Astrocyte (in vitro differentiated cells and primary cell): Measurements from ENCODE around the gene TMED4. TPM values are rescaled to one million over a fixed set of nuclear protein-coding genes. Genes with fewer than 3 reads are reported as not detected.
A peak's percentile ranks its signal among the peaks of the same experiment; 100 is the strongest.

Source experiments
- DNase-seq: peaks from one replicate; pipeline ENCODE4 v3.0.0-alpha.2; 2010; ENCODE audit warnings: low read depth
- FAIRE-seq: peaks from 2 replicates; lab custom pipeline; 2011; peaks lifted over from hg19 to GRCh38; lab: Jason Lieb, UNC
- H2AFZ ChIP-seq: 2 replicates; pipeline ENCODE4 v1.6.0; 2012; ENCODE audit warnings: low read depth, low read length, inconsistent platforms
- H3K27ac ChIP-seq: 2 replicates; pipeline ENCODE4 v1.5.1; 2011; ENCODE audit warnings: low read depth, low read length, inconsistent platforms
- H3K27me3 ChIP-seq: 2 replicates; pipeline ENCODE4 v1.6.0; 2011; ENCODE audit warnings: low read length, inconsistent platforms; ENCODE audit not compliant: insufficient read depth
- H3K36me3 ChIP-seq: 2 replicates; pipeline ENCODE4 v1.5.1; 2011; ENCODE audit warnings: low read length, inconsistent platforms; ENCODE audit not compliant: insufficient read depth
- H3K4me1 ChIP-seq: 2 replicates; pipeline ENCODE4 v1.5.1; 2011; ENCODE audit warnings: low read length, inconsistent platforms; ENCODE audit not compliant: insufficient read depth
- H3K4me2 ChIP-seq: 2 replicates; pipeline ENCODE4 v1.6.0; 2012; ENCODE audit warnings: low read length, inconsistent platforms
- H3K4me3 ChIP-seq: 2 replicates; pipeline ENCODE4 v1.5.1; 2011; ENCODE audit warnings: low read depth, mild to moderate bottlenecking, low read length, inconsistent platforms; ENCODE audit not compliant: insufficient read depth
- H3K79me2 ChIP-seq: 2 replicates; pipeline ENCODE4 v1.6.0; 2012; ENCODE audit warnings: mild to moderate bottlenecking, low read length, inconsistent platforms; ENCODE audit not compliant: insufficient read depth
- H3K9ac ChIP-seq: 2 replicates; pipeline ENCODE4 v1.6.0; 2012; ENCODE audit warnings: mild to moderate bottlenecking, low read length, inconsistent platforms
- H3K9me3 ChIP-seq: 2 replicates; pipeline ENCODE4 v1.5.1; 2012; ENCODE audit warnings: low read depth, mild to moderate bottlenecking, low read length, inconsistent platforms; ENCODE audit not compliant: insufficient read depth
- H4K20me1 ChIP-seq: 2 replicates; pipeline ENCODE4 v1.6.0; 2012; ENCODE audit warnings: low read length, inconsistent platforms; ENCODE audit not compliant: insufficient read depth
- H3K27ac Mint-ChIP-seq: one replicate; pipeline ENCODE4 v1.8.0; 2021; ENCODE audit warnings: mild to moderate bottlenecking, mixed read lengths; ENCODE audit not compliant: unreplicated experiment
- H3K27me3 Mint-ChIP-seq: one replicate; pipeline ENCODE4 v1.8.0; 2021; ENCODE audit warnings: low read depth, mixed read lengths; ENCODE audit not compliant: unreplicated experiment
- H3K36me3 Mint-ChIP-seq: one replicate; pipeline ENCODE4 v1.8.0; 2021; ENCODE audit warnings: low read depth, mixed read lengths; ENCODE audit not compliant: unreplicated experiment
- H3K4me1 Mint-ChIP-seq: one replicate; pipeline ENCODE4 v1.8.0; 2021; ENCODE audit warnings: low read depth, mixed read lengths; ENCODE audit not compliant: unreplicated experiment
- H3K4me3 Mint-ChIP-seq: one replicate; pipeline ENCODE4 v1.8.0; 2021; ENCODE audit warnings: mild to moderate bottlenecking, moderate library complexity, mixed read lengths; ENCODE audit not compliant: unreplicated experiment
- H3K9me3 Mint-ChIP-seq: one replicate; pipeline ENCODE4 v1.8.0; 2021; ENCODE audit warnings: mild to moderate bottlenecking, mixed read lengths; ENCODE audit not compliant: unreplicated experiment
- EZH2 ChIP-seq: IDR thresholded peaks from 2 replicates; pipeline ENCODE4 v1.6.1; 2012; ENCODE audit warnings: mild to moderate bottlenecking, low read length, inconsistent platforms; ENCODE audit not compliant: insufficient read depth
- total RNA-seq: library from RNA; stranded (reverse); gene quantifications from 2 replicates; pipeline ENCODE4 v1.2.1, GENCODE V29; 2021
- TF ChIP-seq, protein P1 (sequence below): IDR thresholded peaks from 2 replicates; pipeline ENCODE4 v1.5.1; 2011; ENCODE audit warnings: low read depth, mild to moderate bottlenecking, inconsistent platforms, low read length, moderate library complexity; ENCODE audit not compliant: insufficient read depth

TMED4 gene
- total RNA-seq, 1 donor from 2014 or later = 69.2 TPM

DNA sequence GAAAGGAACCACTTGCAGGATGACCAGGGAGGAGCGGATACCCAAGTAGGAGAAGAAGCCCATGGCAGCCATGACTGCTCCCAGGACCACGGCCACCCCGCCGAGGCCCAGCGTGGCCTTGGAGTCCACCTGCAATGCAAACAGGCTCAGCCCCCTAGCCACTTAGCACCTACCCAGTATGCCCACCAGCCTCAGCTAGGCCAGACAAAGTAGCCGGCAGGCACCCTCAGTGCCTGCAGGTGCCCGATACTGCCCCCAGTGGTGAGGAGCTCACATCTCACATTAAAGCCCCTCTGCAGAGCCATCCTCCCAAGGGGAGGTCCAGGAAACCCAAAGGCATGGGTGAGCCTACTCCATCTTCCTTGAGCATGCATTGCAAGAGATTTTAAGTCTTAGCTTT is 47.5 kb downstream of the TMED4 start:
- FAIRE-seq (no peak), DNase-seq (no peak)
- Histone ChIP-seq H3K9ac (no peak overlapping the region), H3K4me3 (no peak overlapping the region), H4K20me1 (no peaks in the 10 kb centered on the region), H3K36me3 (no peaks in the 10 kb centered on the region), H3K4me1 (no peaks in the 10 kb centered on the region), H2AFZ (no peak overlapping the region), H3K79me2 (no peaks in the 10 kb centered on the region), H3K4me2 (no peak overlapping the region), H3K27ac (no peak overlapping the region), H3K9me3 (no peaks in the 10 kb centered on the region), H3K27me3 (no peaks in the 10 kb centered on the region)
- Mint-ChIP-seq H3K4me1 (no peaks in the 10 kb centered on the region), H3K36me3 (peaks cover 3% of the 10 kb centered on the region), H3K27ac (no peak overlapping the region), H3K9me3 (peaks cover 8% of the 10 kb centered on the region), H3K27me3 (peaks cover 11% of the 10 kb centered on the region), H3K4me3 (no peak overlapping the region)
- TF ChIP-seq, protein P1, sequence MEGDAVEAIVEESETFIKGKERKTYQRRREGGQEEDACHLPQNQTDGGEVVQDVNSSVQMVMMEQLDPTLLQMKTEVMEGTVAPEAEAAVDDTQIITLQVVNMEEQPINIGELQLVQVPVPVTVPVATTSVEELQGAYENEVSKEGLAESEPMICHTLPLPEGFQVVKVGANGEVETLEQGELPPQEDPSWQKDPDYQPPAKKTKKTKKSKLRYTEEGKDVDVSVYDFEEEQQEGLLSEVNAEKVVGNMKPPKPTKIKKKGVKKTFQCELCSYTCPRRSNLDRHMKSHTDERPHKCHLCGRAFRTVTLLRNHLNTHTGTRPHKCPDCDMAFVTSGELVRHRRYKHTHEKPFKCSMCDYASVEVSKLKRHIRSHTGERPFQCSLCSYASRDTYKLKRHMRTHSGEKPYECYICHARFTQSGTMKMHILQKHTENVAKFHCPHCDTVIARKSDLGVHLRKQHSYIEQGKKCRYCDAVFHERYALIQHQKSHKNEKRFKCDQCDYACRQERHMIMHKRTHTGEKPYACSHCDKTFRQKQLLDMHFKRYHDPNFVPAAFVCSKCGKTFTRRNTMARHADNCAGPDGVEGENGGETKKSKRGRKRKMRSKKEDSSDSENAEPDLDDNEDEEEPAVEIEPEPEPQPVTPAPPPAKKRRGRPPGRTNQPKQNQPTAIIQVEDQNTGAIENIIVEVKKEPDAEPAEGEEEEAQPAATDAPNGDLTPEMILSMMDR = peak; percentile 52
- no peak for TF ChIP-seq EZH2

DNA sequence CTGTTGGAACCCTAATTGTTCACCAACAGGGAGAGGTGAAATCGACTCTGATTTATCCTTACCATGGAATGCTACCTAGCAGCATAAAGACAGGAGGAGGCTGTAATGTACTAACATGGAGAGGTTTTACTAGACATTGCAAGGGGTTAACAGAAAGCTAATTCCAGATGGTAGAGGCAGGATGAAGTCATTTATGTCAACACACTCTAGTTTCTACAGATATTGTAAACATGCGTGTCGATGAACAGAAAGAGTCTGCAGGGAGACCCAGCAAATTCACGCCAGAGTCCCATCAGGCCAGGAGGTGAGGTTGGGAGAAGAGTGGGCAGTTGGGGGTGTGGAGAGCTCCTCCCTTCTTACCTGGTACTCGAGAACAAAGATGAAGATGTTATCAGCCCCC is 47.9 kb downstream of the TMED4 start:
- Histone ChIP-seq H3K4me3 (no peak overlapping the region), H4K20me1 (no peaks in the 10 kb centered on the region), H3K4me1 (no peaks in the 10 kb centered on the region), H3K79me2 (no peaks in the 10 kb centered on the region), H3K4me2 (no peak overlapping the region), H3K9me3 (no peaks in the 10 kb centered on the region), H2AFZ (no peak overlapping the region), H3K36me3 (no peaks in the 10 kb centered on the region), H3K9ac (no peak overlapping the region), H3K27me3 (no peaks in the 10 kb centered on the region), H3K27ac (no peak overlapping the region)
- no peak overlapping the region for H3K4me3 Mint-ChIP-seq
- DNase-seq = no peak
- no peaks in the 10 kb centered on the region for H3K4me1 Mint-ChIP-seq
- no peak for TF ChIP-seq EZH2
- TF ChIP-seq, protein P1 = no peak
- peaks cover 3% of the 10 kb centered on the region for H3K36me3 Mint-ChIP-seq
- H3K9me3 Mint-ChIP-seq = peaks cover 8% of the 10 kb centered on the region
- FAIRE-seq = no peak
- H3K27me3 Mint-ChIP-seq = peaks cover 11% of the 10 kb centered on the region
- H3K27ac Mint-ChIP-seq = no peak overlapping the region

DNA sequence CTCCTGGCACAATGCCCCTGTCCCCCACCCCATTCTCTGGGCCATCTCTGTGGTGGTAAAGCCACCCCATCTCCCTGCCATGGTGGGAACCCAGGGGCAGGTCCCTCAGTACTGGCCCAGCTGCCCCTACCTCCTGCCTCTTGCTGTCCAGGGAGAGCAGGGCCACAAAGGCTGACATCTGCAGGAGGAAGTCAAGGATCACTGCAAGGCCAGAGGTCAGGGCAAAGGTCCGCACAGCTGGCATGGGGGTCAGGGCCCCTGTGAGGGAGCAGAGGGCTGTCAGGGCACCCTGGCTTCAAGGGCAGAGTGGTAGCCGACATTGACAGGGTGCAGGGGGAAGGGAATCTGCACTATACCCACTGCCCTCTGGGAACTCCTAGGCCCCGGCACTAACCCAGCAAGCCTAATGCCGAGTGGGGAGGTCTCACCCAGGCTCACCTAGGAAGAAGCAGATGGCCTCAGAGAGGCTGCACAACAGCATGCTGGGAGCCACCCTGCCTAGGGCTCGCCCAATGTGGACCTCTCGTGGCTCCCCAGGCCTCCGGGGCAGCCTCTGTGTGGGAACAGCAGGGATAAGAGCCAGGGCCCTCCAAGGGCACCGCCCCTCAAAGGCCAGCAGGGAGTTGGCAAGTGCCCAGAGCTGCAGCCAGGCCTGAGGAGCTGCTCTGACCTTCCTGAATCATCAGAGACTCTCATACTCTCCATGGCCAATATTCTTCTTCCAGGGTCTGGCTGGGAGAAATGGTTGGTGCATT is 48.6 kb downstream of the TMED4 start:
- H3K27ac Mint-ChIP-seq = no peak overlapping the region

More for the DNA sequence above, 48.6 kb downstream of the TMED4 start:
- DNase-seq (no peak), FAIRE-seq (no peak)
- H3K27me3 Mint-ChIP-seq = peaks cover 11% of the 10 kb centered on the region
- no peak overlapping the region for H3K9ac ChIP-seq
- no peaks in the 10 kb centered on the region for H3K9me3 ChIP-seq
- H3K9me3 Mint-ChIP-seq = peaks cover 8% of the 10 kb centered on the region
- H3K4me1 Mint-ChIP-seq = no peaks in the 10 kb centered on the region
- no peak for TF ChIP-seq EZH2
- TF ChIP-seq, protein P1 = no peak
- H3K4me3 ChIP-seq = no peak overlapping the region
- no peaks in the 10 kb centered on the region for H4K20me1 ChIP-seq
- H3K79me2 ChIP-seq = no peaks in the 10 kb centered on the region
- no peak overlapping the region for H3K27ac ChIP-seq
- no peaks in the 10 kb centered on the region for H3K4me1 ChIP-seq
- H3K36me3 Mint-ChIP-seq = peaks cover 3% of the 10 kb centered on the region
- H2AFZ ChIP-seq = no peak overlapping the region
- H3K27me3 ChIP-seq = no peaks in the 10 kb centered on the region
- no peak overlapping the region for H3K4me2 ChIP-seq
- no peak overlapping the region for H3K4me3 Mint-ChIP-seq
- H3K36me3 ChIP-seq = no peaks in the 10 kb centered on the region
